Activated CD8-positive, alpha-beta T cell treated with anti-CD3 and anti-CD28 coated beads, Interleukin-2, amount 10 ng/mL, durations not matched to agents 7 days and 5 days (primary cell): Measurements from ENCODE around the gene PDE4B. TPM values are rescaled to one million over a fixed set of nuclear protein-coding genes. Genes with fewer than 3 reads are reported as not detected.

Source experiments
- ATAC-seq: fragments of 150-1000 bp; cut with Tn5 transposase; one replicate; pipeline ENCODE4 v1.10.0; 2021; ENCODE audit warnings: moderate library complexity
- CTCF ChIA-PET: fragments of 350-600 bp; sonication (Branson Sonifier 250); formaldehyde crosslinking; loops from one replicate; lab custom pipeline; 2021; ENCODE audit warnings: antibody characterized with exemption; lab: Charles Lee
- POLR2A ChIA-PET: fragments of 350-600 bp; sonication (Branson Sonifier 250); formaldehyde crosslinking; loops from one replicate; lab custom pipeline; 2021; ENCODE audit warnings: antibody characterized with exemption; lab: Charles Lee
- DNase-seq: peaks from one replicate; pipeline ENCODE4 v3.0.0-alpha.2; 2020
- H3K27ac Mint-ChIP-seq: one replicate; pipeline ENCODE4 v1.8.0; 2021; ENCODE audit warnings: mild to moderate bottlenecking, mixed read lengths
- H3K27me3 Mint-ChIP-seq: one replicate; pipeline ENCODE4 v1.8.0; 2021; ENCODE audit warnings: low read depth, mixed read lengths
- H3K36me3 Mint-ChIP-seq: one replicate; pipeline ENCODE4 v1.8.0; 2021; ENCODE audit warnings: low read depth, mixed read lengths
- H3K4me1 Mint-ChIP-seq: one replicate; pipeline ENCODE4 v1.8.0; 2021; ENCODE audit warnings: low read depth, mixed read lengths
- H3K4me3 Mint-ChIP-seq: one replicate; pipeline ENCODE4 v1.8.0; 2021; ENCODE audit warnings: mild to moderate bottlenecking, mixed read lengths
- H3K9me3 Mint-ChIP-seq: one replicate; pipeline ENCODE4 v1.8.0; 2022; ENCODE audit warnings: mixed read lengths; ENCODE audit not compliant: insufficient read depth
- total RNA-seq, 2 experiments: library from RNA; stranded (reverse); gene quantifications; one replicate each; pipeline ENCODE4 v1.2.3, GENCODE V29; 2021

Gene PDE4B
- total RNA-seq, 2 experiments from 2014 or later = 21.4 to 24.3 TPM

- ATAC-seq (no peak), DNase-seq (no peak)
- Mint-ChIP-seq H3K9me3 (no peaks in the 10 kb centered on the region), H3K27ac (no peak overlapping the region), H3K4me3 (no peak overlapping the region), H3K27me3 (peaks cover 37% of the 10 kb centered on the region), H3K36me3 (no peaks in the 10 kb centered on the region), H3K4me1 (no peaks in the 10 kb centered on the region)
- ChIA-PET POLR2A (no interaction called here), CTCF (no interaction called here)
These were observed 26.3 kb downstream of the PDE4B start for GRCh38 chr1:65818966-65819365.

DNA sequence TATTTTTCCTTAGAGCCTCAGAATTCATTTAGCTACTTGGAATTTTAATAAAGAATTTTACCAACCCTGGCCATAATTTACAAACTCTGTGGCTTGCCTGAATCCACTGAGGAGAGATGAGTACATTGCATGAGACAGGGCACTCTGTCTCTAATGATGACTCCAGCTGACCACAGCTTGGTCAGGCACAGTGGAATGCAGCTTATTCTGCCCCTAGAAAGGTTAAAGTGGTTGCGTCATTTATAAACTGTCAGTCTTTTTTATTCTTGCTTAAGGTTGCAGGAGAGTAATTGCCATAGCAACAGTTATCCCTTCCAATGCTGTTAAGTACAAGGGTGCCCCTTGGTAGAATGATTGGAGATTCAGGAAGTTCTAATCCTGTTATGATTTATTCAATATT is 28.3 kb downstream of the PDE4B start:
- no peaks in the 10 kb centered on the region for H3K36me3 Mint-ChIP-seq
- ATAC-seq (no peak), DNase-seq (no peak)
- no peaks in the 10 kb centered on the region for H3K4me1 Mint-ChIP-seq
- no peak overlapping the region for H3K27ac Mint-ChIP-seq
- ChIA-PET POLR2A (no interaction called here), CTCF (interaction anchor here (1.2 kb wide), 1 partner anchor 422 kb away, joined by 3 read pairs; no protein-coding TSS in a partner anchor)
- no peak overlapping the region for H3K4me3 Mint-ChIP-seq
- peaks cover 42% of the 10 kb centered on the region for H3K27me3 Mint-ChIP-seq
- H3K9me3 Mint-ChIP-seq = no peaks in the 10 kb centered on the region

DNA sequence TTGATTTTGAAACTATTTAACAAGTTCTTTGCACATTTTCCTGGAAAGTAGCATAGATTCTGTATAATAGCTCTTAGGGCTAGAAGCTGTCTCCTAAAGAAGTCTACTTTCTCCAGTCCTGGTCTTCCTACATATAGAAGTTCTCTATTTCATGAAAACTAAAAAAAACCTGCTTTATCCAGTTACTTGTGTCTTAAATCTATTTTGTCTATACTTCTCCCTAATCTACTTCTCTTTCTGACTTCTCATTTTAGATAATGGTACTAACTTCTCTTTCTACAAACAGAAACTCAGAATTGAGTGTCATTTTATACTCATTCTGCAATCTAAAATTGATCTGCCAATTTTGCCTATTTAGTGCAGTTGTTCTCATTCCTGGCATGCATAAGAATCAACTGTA is 28.7 kb downstream of the PDE4B start:
- POLR2A ChIA-PET = no interaction called here
- CTCF ChIA-PET = interaction anchor here (0.5 to 1.2 kb wide), 2 partner anchors 421 to 794 kb away, joined by 3 read pairs; no protein-coding TSS in a partner anchor
- no peak overlapping the region for H3K27ac Mint-ChIP-seq
- H3K36me3 Mint-ChIP-seq = no peaks in the 10 kb centered on the region
- DNase-seq (no peak), ATAC-seq (no peak)
- no peaks in the 10 kb centered on the region for H3K9me3 Mint-ChIP-seq
- peaks cover 41% of the 10 kb centered on the region for H3K27me3 Mint-ChIP-seq
- H3K4me3 Mint-ChIP-seq = no peak overlapping the region
- H3K4me1 Mint-ChIP-seq = no peaks in the 10 kb centered on the region

GRCh38 chr1:65824103-65824502 is 31.4 kb downstream of the PDE4B start:
- H3K36me3 Mint-ChIP-seq = no peaks in the 10 kb centered on the region
- no peaks in the 10 kb centered on the region for H3K9me3 Mint-ChIP-seq
- ChIA-PET CTCF (no interaction called here), POLR2A (no interaction called here)
- no peaks in the 10 kb centered on the region for H3K4me1 Mint-ChIP-seq
- H3K27me3 Mint-ChIP-seq = peaks cover 44% of the 10 kb centered on the region
- no peak for ATAC-seq
- no peak overlapping the region for H3K27ac Mint-ChIP-seq
- no peak for DNase-seq
- no peak overlapping the region for H3K4me3 Mint-ChIP-seq

- DNase-seq (no peak), ATAC-seq (no peak)
- Mint-ChIP-seq H3K4me1 (peaks cover 14% of the 10 kb centered on the region), H3K4me3 (no peak overlapping the region), H3K9me3 (no peaks in the 10 kb centered on the region), H3K27me3 (peaks cover 47% of the 10 kb centered on the region), H3K36me3 (no peaks in the 10 kb centered on the region), H3K27ac (no peak overlapping the region)
- ChIA-PET POLR2A (no interaction called here), CTCF (no interaction called here)
These were observed 33.0 kb downstream of the PDE4B start for GRCh38 chr1:65825741-65826140.

- ChIA-PET CTCF (no interaction called here), POLR2A (no interaction called here)
- Mint-ChIP-seq H3K27me3 (peaks cover 42% of the 10 kb centered on the region), H3K4me3 (no peak overlapping the region), H3K36me3 (no peaks in the 10 kb centered on the region), H3K4me1 (peaks cover 21% of the 10 kb centered on the region), H3K27ac (no peak overlapping the region), H3K9me3 (no peaks in the 10 kb centered on the region)
- DNase-seq = no peak
- no peak for ATAC-seq
These were observed 34.1 kb downstream of the PDE4B start for GRCh38 chr1:65826782-65827181.

DNA sequence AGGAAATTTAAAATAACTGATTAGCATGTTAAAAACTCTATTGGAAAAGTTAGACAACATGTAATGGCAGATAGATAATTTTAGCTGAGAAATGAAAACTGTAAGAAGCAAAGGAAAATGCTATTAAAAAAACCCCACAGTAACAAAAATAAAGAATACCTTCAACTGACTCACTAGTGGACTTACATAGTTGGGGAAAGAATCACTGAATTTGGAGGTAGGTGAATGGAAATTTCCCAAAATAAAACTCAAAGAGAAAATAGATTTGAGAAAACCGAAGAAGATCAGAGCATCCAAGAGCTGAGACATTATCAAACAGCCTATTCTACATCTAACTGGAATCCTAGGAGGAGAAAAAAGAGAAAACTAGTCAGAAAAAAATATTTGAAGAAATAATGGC is 34.7 kb downstream of the PDE4B start:
- H3K9me3 Mint-ChIP-seq = no peaks in the 10 kb centered on the region
- ATAC-seq = no peak
- CTCF ChIA-PET = no interaction called here
- H3K4me3 Mint-ChIP-seq = no peak overlapping the region
- peaks cover 44% of the 10 kb centered on the region for H3K27me3 Mint-ChIP-seq
- no peaks in the 10 kb centered on the region for H3K36me3 Mint-ChIP-seq
- H3K27ac Mint-ChIP-seq = no peak overlapping the region
- DNase-seq = no peak
- H3K4me1 Mint-ChIP-seq = peaks cover 21% of the 10 kb centered on the region
- POLR2A ChIA-PET = no interaction called here

GRCh38 chr1:65830306-65830705 is 37.6 kb downstream of the PDE4B start:
- DNase-seq = peak; percentile 34
- no peak overlapping the region for H3K4me3 Mint-ChIP-seq
- POLR2A ChIA-PET = interaction anchor here (0.6 kb wide), 1 partner anchor 464 kb away, joined by 3 read pairs; no protein-coding TSS in a partner anchor
- no peaks in the 10 kb centered on the region for H3K9me3 Mint-ChIP-seq
- peaks cover 21% of the 10 kb centered on the region for H3K4me1 Mint-ChIP-seq
- H3K27ac Mint-ChIP-seq = peak overlapping the region; percentile 35
- peak; percentile 92 for ATAC-seq
- H3K27me3 Mint-ChIP-seq = peaks cover 36% of the 10 kb centered on the region
- H3K36me3 Mint-ChIP-seq = no peaks in the 10 kb centered on the region
- CTCF ChIA-PET = interaction anchor here (1.6 kb wide), 1 partner anchor 18 kb away, joined by 3 read pairs; no protein-coding TSS in a partner anchor

DNA sequence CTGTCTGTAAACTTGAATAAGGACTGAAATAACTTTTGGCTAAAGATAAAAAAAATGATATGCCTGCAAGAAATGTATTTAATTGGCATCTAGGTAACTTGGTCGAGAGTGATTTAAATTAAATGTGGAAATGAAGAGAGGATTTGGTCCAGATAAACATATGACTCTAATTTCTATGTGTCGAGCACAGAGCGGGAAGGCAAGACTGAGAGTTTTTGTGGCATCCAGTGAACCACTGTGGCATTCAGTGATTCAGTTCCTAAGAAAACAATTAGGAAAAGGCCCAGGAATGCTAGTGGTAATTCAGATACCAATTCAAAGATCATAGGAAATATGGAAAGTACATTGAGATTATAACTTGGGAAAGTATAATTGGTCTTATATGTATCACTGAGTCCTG is 39.6 kb downstream of the PDE4B start:
- Mint-ChIP-seq H3K4me3 (no peak overlapping the region), H3K27me3 (peaks cover 28% of the 10 kb centered on the region), H3K9me3 (no peaks in the 10 kb centered on the region), H3K27ac (no peak overlapping the region), H3K4me1 (peaks cover 21% of the 10 kb centered on the region), H3K36me3 (no peaks in the 10 kb centered on the region)
- ATAC-seq (no peak), DNase-seq (no peak)
- CTCF ChIA-PET = no interaction called here
- POLR2A ChIA-PET = no interaction called here

DNA sequence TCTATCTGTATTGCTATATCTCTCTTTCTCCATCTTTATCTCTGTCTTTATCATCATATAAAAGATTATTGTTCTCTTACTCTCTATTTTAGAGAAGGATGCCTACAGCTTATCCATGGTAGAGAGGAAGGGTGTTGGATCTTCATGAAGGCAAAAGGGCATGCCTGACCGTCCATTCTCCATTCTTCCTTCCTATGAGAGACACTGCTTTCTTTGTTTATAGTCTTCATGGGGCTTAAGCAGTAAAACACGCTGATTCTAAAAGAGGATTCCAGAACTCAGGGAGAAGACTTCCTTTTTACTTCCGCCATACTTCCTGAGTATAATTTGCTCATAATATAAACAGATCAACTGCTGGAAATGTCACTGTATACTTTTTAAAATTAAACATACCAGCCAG is 44.0 kb downstream of the PDE4B start:
- Mint-ChIP-seq H3K27me3 (peaks cover 28% of the 10 kb centered on the region), H3K4me3 (no peak overlapping the region), H3K27ac (no peak overlapping the region), H3K4me1 (no peaks in the 10 kb centered on the region), H3K9me3 (no peaks in the 10 kb centered on the region), H3K36me3 (no peaks in the 10 kb centered on the region)
- POLR2A ChIA-PET = interaction anchor here (0.6 kb wide), 1 partner anchor 782 kb away, joined by 3 read pairs; no protein-coding TSS in a partner anchor
- DNase-seq (no peak), ATAC-seq (no peak)
- CTCF ChIA-PET = no interaction called here

DNA sequence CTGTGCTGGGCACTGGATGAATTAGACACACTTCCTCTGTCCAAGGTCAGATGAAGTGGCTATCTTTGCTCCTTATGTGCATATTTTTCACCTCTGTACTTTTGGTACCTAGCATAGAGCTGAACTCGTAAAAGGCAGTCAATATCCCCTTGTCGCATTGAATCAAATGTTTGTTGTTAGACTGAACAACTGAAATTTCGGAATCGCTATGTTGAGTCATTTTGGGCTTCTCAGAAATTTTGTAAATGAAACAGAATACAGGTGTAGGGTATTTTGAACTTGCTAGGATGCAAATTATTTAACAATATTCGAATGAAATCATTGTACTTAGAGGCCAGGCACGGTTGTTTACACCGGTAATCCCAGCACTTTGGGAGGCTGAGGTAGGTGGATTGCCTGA is 48.0 kb downstream of the PDE4B start:
- POLR2A ChIA-PET = interaction anchor here (0.5 kb wide), 1 partner anchor 1218 kb away, joined by 3 read pairs; no protein-coding TSS in a partner anchor
- Mint-ChIP-seq H3K36me3 (no peaks in the 10 kb centered on the region), H3K4me1 (no peaks in the 10 kb centered on the region), H3K27me3 (peaks cover 20% of the 10 kb centered on the region), H3K27ac (no peak overlapping the region), H3K4me3 (no peak overlapping the region), H3K9me3 (no peaks in the 10 kb centered on the region)
- no peak for ATAC-seq
- DNase-seq = no peak
- CTCF ChIA-PET = no interaction called here

DNA sequence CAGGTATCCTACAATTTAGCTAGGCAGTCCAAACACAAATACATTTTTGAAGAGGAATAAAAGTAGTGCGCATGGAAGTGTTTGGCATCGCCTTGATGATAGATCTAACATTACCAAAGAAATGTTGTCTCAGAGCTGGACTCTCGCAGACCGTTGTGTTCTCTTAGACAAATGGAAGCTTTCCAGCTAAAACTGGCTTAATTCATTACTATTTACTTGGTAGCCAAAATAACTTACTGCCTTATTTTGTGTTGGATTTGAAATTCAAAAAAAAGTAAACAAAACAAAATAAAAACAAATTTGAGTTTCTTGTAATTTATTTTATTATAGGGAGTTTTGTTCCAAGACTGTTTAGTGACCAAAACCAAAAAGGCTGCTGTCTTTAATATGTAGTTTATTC is 51.6 kb downstream of the PDE4B start:
- Mint-ChIP-seq H3K27me3 (peaks cover 15% of the 10 kb centered on the region), H3K4me3 (no peak overlapping the region), H3K27ac (no peak overlapping the region), H3K4me1 (no peaks in the 10 kb centered on the region), H3K9me3 (no peaks in the 10 kb centered on the region), H3K36me3 (no peaks in the 10 kb centered on the region)
- no peak for ATAC-seq
- CTCF ChIA-PET = interaction anchor here (1.7 kb wide), 1 partner anchor 882 kb away, joined by 3 read pairs; no protein-coding TSS in a partner anchor
- POLR2A ChIA-PET = no interaction called here
- no peak for DNase-seq
